Caco-2 (cell line): ENCODE measurements around the gene RAB11FIP4. TPM values are rescaled to one million over a fixed set of nuclear protein-coding genes. Genes with fewer than 3 reads are reported as not detected.

Experiments
- BruUV-seq: library from RNA; stranded (reverse); fragments of 400-500 nt; replicated peaks from 2 replicates; lab custom pipeline; 2021; lab: Mats Ljungman, UMichigan
- CTCF ChIA-PET: fragments of 300-600 bp; sonication (Branson Sonifier 250); formaldehyde crosslinking; loops from one replicate; lab custom pipeline; 2022; ENCODE audit warnings: antibody characterized with exemption; lab: Charles Lee
- POLR2A ChIA-PET: fragments of 300-600 bp; sonication (Branson Sonifier 250); formaldehyde crosslinking; loops from one replicate; lab custom pipeline; 2022; ENCODE audit warnings: antibody characterized with exemption; lab: Charles Lee
- DNase-seq, 2 experiments: peaks; one replicate each; pipeline versions ENCODE4 v3.0.0 to v3.0.0-alpha.2; 2020 to 2022
- H3K27me3 ChIP-seq: replicated peaks from 2 replicates; pipeline ENCODE4 v1.6.0; 2011; ENCODE audit warnings: low read length; ENCODE audit not compliant: control insufficient read depth, insufficient read depth
- H3K36me3 ChIP-seq: 2 replicates; pipeline ENCODE4 v1.5.1; 2011; ENCODE audit warnings: low read length; ENCODE audit not compliant: control insufficient read depth, insufficient read depth
- H3K4me1 ChIP-seq: fragments of 250-450 bp; sonication (Bioruptor Pico); 2 replicates; pipeline ENCODE4 v1.5.1; 2020; ENCODE audit warnings: mild to moderate bottlenecking
- H3K4me3 ChIP-seq: 2 replicates; pipeline ENCODE4 v1.5.1; 2011; ENCODE audit warnings: low read depth, mild to moderate bottlenecking, control low read depth, low read length
- H3K9me3 ChIP-seq: fragments of 250-450 bp; sonication (Bioruptor Pico); 2 replicates; pipeline ENCODE4 v1.5.1; 2020; ENCODE audit warnings: mild to moderate bottlenecking, moderate library complexity
- H3K27ac Mint-ChIP-seq: one replicate; pipeline ENCODE4 v1.8.0; 2022; ENCODE audit warnings: mixed read lengths; ENCODE audit not compliant: unreplicated experiment
- H3K27me3 Mint-ChIP-seq: one replicate; pipeline ENCODE4 v1.8.0; 2022; ENCODE audit warnings: mixed read lengths; ENCODE audit not compliant: insufficient read depth, unreplicated experiment
- H3K36me3 Mint-ChIP-seq: one replicate; pipeline ENCODE4 v1.8.0; 2022; ENCODE audit warnings: mild to moderate bottlenecking, mixed read lengths; ENCODE audit not compliant: insufficient read depth, unreplicated experiment
- H3K4me1 Mint-ChIP-seq: one replicate; pipeline ENCODE4 v1.8.0; 2022; ENCODE audit warnings: low read depth, mixed read lengths; ENCODE audit not compliant: unreplicated experiment
- H3K4me3 Mint-ChIP-seq: one replicate; pipeline ENCODE4 v1.8.0; 2022; ENCODE audit warnings: mild to moderate bottlenecking, moderate library complexity, mixed read lengths; ENCODE audit not compliant: unreplicated experiment
- H3K9me3 Mint-ChIP-seq: one replicate; pipeline ENCODE4 v1.8.0; 2022; ENCODE audit warnings: mixed read lengths; ENCODE audit not compliant: unreplicated experiment
- intact Hi-C: fragments of 100-400 bp; cut with micrococcal nuclease; formaldehyde crosslinking; loops from one replicate; pipeline ENCODE4 v1.10.0; 2022; ENCODE audit not compliant: unreplicated experiment
- total RNA-seq: library from RNA; stranded (reverse); gene quantifications from 2 replicates; pipeline ENCODE4 v1.2.3, GENCODE V29; 2022
- TF ChIP-seq, protein P1 (sequence below), 2 experiments: fragments of 200-600 bp in 1 of 2; IDR thresholded peaks; 1 replicate in 1 of 2; 2 replicates in 1 of 2; pipeline versions ENCODE4 v1.5.1 to v1.8.0; 2011 to 2022; ENCODE audit warnings: antibody characterized with exemption in 1 of 2, control low read depth in 1 of 2, inconsistent platforms in 1 of 2, low read depth in 1 of 2, low read length in 1 of 2, mild to moderate bottlenecking in 1 of 2, moderate library complexity in 1 of 2; ENCODE audit not compliant: insufficient read depth in 1 of 2, severe bottlenecking in 1 of 2, unreplicated experiment in 1 of 2

Gene RAB11FIP4
- total RNA-seq, 1 experiment from 2014 or later, result 90.3 TPM

DNA sequence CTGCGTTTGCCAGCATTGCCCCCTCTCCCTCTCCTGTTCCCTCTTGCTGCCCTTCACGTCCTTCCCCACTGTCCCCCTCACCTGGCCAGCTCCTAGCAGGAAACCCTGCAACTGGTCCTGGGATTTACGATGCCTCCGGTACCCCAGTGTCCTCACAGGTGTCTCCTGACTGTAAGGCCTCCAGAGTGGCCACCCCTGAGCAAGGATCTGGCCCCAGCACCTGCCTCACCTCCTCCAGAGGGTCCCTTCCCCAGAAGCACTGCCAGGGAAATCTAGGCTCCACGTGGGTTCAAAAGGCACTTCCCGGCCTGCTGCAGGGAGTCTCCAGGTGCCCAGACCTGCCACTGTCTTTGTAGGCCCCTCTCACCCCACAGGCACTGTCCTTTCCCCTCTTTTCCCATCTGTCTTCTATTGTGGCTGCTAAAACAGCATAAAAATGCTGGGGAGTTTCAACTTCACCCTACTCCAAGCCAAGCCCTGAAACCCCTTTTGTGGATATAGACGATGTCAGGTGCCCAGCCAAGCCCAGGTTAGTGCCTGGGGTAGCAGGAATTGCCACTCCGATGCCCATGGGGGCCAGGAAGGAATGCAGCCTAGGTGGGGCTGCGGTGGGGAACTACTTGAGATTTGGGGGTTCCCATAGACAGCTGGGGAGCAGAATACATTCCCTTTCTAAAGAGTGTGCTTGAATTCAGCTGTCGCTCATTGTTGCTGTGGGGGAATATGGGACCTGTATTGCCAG lies 25.7 kb downstream of the RAB11FIP4 start:
- POLR2A ChIA-PET, result no interaction called here
- no peak overlapping the region for H3K4me3 ChIP-seq

DNA sequence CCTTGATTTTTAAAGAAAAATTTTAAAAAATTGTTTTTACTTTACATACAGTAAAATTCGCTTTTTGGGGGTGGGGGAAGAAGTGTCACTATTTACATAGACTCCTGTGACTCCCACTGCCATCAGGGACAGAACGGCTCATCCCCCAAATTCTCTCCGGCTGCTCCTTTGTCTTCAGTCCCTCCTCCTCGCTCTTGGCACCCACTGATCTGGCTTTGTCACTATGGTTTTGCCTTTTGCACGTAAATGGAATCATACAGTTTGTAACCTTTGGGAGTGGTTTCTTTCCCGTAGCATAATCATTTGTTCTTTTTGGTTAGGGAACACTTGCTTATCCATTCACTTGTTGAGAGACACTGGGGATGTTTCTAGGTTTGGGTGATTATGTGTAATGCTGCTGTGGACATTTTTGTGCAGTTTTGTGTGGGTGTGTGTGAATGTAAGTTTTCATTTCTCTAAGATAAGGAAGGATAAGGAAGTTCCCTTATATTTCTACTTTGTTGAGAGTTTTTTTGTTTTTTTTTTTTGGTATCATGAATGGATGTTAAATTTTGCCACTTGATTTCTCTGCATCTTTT lies 27.4 kb downstream of the RAB11FIP4 start:
- Mint-ChIP-seq H3K36me3 (no peaks in the 10 kb centered on the region), H3K4me3 (no peak overlapping the region), H3K27ac (no peak overlapping the region), H3K4me1 (no peaks in the 10 kb centered on the region), H3K9me3 (no peaks in the 10 kb centered on the region), H3K27me3 (no peaks in the 10 kb centered on the region)
- TF ChIP-seq, protein P1, sequence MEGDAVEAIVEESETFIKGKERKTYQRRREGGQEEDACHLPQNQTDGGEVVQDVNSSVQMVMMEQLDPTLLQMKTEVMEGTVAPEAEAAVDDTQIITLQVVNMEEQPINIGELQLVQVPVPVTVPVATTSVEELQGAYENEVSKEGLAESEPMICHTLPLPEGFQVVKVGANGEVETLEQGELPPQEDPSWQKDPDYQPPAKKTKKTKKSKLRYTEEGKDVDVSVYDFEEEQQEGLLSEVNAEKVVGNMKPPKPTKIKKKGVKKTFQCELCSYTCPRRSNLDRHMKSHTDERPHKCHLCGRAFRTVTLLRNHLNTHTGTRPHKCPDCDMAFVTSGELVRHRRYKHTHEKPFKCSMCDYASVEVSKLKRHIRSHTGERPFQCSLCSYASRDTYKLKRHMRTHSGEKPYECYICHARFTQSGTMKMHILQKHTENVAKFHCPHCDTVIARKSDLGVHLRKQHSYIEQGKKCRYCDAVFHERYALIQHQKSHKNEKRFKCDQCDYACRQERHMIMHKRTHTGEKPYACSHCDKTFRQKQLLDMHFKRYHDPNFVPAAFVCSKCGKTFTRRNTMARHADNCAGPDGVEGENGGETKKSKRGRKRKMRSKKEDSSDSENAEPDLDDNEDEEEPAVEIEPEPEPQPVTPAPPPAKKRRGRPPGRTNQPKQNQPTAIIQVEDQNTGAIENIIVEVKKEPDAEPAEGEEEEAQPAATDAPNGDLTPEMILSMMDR (IDR thresholded peaks at IDR 0.05; ENCODE audit: insufficient read depth in 1 of 2, low read depth in 1 of 2, low read length in 1 of 2, severe bottlenecking in 1 of 2, unreplicated experiment in 1 of 2), result no peak
- ChIA-PET CTCF (no interaction called here), POLR2A (no interaction called here)
- DNase-seq, result no peak
- BruUV-seq, result no TSS peak
- no peaks in the 10 kb centered on the region for H3K4me1 ChIP-seq
- H3K9me3 ChIP-seq, result no peaks in the 10 kb centered on the region; the same call in 1 of the 2 replicates
- H3K4me3 ChIP-seq, result no peak overlapping the region
- no peaks in the 10 kb centered on the region for H3K27me3 ChIP-seq
- intact Hi-C loops, result no loop called here
- H3K36me3 ChIP-seq, result no peaks in the 10 kb centered on the region

More for the DNA sequence above, 25.7 kb downstream of the RAB11FIP4 start:
- peak in 1 of 2 experiments; percentile 20 for DNase-seq
- BruUV-seq, result no TSS peak
- H3K9me3 Mint-ChIP-seq, result no peaks in the 10 kb centered on the region
- no peaks in the 10 kb centered on the region for H3K36me3 Mint-ChIP-seq
- H3K27me3 Mint-ChIP-seq, result no peaks in the 10 kb centered on the region
- H3K27ac Mint-ChIP-seq, result no peak overlapping the region
- CTCF ChIA-PET, result no interaction called here
- Histone ChIP-seq H3K9me3 (no peaks in the 10 kb centered on the region; the same call in 1 of the 2 replicates), H3K36me3 (no peaks in the 10 kb centered on the region), H3K4me1 (no peaks in the 10 kb centered on the region), H3K27me3 (no peaks in the 10 kb centered on the region)
- intact Hi-C loops, result no loop called here
- H3K4me1 Mint-ChIP-seq, result no peaks in the 10 kb centered on the region
- TF ChIP-seq, protein P1 (IDR thresholded peaks at IDR 0.05; ENCODE audit: insufficient read depth in 1 of 2, low read depth in 1 of 2, low read length in 1 of 2, severe bottlenecking in 1 of 2, unreplicated experiment in 1 of 2), result no peak
- no peak overlapping the region for H3K4me3 Mint-ChIP-seq

DNA sequence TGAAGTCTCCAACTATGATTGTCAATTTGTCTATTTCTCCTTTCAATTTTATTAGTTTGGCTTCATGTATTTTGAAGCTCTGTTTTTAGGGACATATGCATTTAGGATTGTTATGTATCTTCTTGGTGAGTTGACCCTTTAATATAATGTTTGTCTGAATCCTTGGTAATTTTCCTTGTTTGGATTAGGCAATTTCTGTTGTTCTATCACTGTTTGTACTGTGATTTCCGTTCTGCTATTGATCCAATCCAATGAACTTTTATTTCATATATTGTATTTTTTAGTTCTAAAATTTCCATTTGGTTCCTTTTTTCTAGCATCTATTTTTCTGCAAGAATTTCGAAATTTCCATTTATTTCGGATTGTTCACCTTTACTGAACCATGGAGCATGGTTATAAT lies 31.0 kb downstream of the RAB11FIP4 start:
- H3K36me3 ChIP-seq, result no peaks in the 10 kb centered on the region
- peaks cover 13% of the 10 kb centered on the region for H3K4me1 ChIP-seq
- H3K36me3 Mint-ChIP-seq, result peaks cover 5% of the 10 kb centered on the region
- H3K27ac Mint-ChIP-seq, result no peak overlapping the region
- no peak for DNase-seq
- H3K9me3 ChIP-seq, result no peaks in the 10 kb centered on the region; the same call in 1 of the 2 replicates
- H3K4me3 Mint-ChIP-seq, result no peak overlapping the region
- H3K4me1 Mint-ChIP-seq, result peaks cover 12% of the 10 kb centered on the region
- H3K9me3 Mint-ChIP-seq, result no peaks in the 10 kb centered on the region
- no TSS peak for BruUV-seq
- H3K27me3 ChIP-seq, result no peaks in the 10 kb centered on the region
- ChIA-PET CTCF (no interaction called here), POLR2A (no interaction called here)
- TF ChIP-seq, protein P1 (IDR thresholded peaks at IDR 0.05; ENCODE audit: insufficient read depth in 1 of 2, low read depth in 1 of 2, low read length in 1 of 2, severe bottlenecking in 1 of 2, unreplicated experiment in 1 of 2), result no peak
- no peak overlapping the region for H3K4me3 ChIP-seq
- H3K27me3 Mint-ChIP-seq, result no peaks in the 10 kb centered on the region
- intact Hi-C loops, result no loop called here
